Fibroblast of upper back skin (primary cell): ENCODE data around the gene SHISA9.
"Not testable (repeated sequence)": the region's sequence is repeated elsewhere in the genome, so short reads cannot be mapped to it uniquely, and the experiment has no call there.

Experiments used
- DNase-seq: peaks from one replicate; pipeline ENCODE4 v3.0.0-alpha.2; 2013

Gene SHISA9

DNA sequence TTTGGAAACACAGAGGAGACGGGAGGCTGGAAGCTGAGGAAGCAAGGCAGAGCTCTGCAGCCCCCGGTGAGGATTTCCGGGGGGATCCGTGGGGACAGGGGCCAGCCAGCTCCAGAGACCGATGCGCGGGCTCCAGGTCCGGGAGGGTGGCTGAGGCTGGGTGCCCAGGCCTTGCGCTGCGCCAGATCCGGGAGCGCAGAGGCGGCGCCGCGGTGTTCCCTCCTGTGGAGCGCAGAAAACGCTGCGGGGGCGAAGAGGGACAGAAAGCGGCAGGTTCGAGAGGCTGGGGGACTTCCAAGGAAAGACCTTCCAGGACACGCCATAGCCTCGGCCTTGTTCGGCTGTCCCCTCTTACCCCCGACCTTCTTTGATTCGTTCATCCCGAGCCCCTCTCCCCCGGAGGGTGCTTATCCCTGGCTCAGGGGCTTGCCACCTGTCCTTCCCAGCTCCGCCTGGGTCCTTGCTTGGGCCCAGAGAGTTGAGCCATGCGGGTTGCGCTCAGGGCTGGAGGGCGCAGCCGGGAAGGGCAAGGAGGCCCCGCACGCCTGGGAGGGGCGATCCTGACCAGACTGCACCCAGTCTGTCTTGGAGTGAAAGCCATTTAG lies 697 bp upstream of the SHISA9 start:
- no peak for DNase-seq

DNA sequence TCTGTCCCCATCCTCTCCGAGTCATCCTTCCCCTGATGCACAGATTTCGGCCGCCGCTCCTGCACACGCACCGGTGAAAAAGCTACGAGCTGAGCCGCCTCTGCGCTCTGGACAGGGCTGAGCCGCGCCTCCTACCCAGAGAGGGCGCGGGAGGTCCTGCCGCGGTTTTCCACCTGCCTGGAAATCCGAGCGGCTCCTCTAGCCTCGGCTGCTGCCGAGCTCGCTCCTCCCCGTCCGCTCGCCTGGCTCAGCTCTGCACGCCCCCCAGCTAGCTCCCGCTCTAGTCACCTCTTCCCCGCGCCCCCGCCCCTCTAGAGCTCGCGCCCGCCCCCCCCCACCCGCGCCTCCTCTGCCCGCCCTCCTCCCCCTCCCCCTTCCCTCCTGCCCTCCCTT lies 198 bp upstream of the SHISA9 start:
- no peak for DNase-seq

DNA sequence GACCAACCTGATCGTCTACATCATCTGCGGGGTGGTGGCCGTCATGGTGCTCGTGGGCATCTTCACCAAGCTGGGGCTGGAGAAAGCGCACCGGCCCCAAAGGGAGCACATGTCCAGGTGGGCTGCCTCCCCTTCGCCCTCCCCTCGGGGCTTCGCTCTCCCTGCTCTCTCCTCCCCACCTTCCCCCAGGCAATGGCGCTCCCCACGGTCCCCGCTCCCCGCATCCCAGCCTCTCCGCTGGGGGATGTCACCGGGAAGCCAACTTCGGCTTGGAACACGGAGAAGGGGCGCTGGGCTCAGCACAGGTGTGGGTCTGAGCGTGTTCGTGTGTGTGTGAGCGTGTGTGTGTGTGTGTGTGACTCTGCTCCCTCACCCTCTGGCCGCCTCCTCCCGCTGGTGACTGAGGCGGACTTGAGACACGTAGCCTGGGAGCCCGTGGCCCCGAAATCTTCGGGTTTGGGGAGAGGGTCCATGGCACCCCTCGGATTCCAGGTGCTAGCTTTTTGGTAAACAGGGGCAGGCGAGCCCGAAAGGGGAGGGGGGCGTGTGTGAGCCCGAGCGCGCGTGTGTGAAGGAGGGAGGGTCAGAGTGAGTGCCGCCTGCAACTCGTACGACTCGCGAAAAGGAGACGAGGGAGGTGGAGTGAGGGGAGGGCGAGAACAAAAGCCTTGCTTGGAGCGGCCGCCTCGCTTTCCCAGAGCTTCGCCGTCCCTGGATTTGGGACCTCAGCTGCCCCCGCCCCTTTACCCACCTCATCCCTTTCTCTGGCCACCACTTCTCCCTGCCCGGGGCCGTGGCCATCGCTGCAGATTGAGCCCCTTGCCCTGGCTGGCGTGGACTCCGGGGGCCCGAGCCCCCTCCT lies 1.3 kb downstream of the SHISA9 start:
- DNase-seq: no peak

DNA sequence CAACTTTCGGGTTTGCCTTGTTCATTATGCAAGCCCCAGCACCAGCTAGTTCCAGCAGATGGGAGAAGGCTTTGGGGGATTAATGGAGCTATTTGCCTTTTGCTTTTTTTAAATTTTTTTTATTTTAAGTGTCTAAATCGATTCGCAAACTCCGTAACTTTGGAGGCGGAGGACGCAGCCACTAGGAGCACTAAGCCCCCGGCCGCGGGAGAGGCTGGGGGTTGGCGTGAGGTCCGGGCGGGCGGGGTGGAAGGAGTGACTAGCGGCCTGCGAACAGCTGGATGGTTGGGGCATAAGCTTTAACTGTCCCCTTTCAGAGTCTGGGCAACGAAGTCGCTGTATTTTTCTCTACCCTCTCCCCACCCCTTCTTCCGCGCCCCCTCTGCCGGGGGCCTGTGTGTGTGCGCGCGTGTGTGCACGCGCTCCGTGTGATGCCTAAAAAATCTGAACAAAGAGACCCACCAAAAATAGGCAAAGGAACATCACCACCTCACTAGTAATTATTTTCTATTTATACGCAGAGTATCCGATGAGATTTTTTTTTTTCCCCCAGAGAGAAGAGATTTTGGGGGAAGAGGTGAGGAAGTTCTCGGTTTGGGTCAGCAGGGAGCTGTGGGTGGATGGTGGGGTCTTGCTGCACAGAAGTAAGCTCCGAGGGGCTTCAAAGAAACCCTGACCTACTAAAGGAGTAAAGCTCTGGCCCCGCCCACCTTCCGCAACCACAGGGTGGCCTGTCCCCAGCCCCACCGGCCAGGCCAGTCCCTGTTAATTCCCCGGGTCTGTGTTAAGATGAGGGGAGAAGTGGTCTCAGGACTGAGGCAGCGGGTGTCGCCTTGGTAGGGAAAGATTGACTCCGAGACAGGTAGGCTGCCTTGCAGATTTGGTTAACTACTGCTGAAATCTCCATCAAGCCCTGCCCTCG lies 2.3 kb downstream of the SHISA9 start:
- no peak for DNase-seq

DNA sequence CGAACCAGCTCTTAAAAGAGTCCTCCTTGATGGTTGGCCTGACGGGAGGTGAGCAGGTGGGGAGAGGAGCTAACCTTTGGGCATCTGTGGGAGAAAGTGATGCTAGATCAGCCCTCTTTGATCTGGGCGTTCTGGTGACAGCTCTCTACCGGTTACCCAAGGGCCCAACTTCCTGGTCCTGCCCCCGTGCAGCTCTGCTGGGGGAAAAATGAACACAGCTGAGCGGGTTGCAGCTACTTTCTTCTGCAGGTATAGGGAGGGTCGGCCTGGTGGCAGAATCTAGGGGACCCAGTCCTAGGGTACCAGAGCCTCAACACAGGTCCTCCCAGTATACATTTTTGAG lies 2.9 kb downstream of the SHISA9 start:
- no peak for DNase-seq

DNA sequence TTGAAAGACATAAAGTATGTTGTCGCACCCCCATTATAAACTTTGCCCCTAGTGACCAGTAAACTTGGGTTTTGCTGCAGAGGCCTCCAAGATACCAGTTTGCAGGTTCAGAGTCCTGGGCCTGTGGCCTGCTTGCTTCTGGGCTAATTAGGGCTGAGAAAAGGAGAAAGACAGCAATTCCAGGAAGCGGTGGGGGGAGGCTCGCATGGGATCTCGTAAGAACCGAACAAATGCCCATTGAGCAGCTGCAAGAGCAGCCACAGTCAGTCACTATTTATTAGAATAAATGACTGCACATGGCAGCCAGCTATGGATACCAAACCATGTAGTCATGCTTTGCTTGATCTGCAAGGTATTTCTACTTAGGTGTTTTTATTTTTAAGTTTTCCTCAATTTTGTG lies 4.9 kb downstream of the SHISA9 start:
- no peak for DNase-seq

DNA sequence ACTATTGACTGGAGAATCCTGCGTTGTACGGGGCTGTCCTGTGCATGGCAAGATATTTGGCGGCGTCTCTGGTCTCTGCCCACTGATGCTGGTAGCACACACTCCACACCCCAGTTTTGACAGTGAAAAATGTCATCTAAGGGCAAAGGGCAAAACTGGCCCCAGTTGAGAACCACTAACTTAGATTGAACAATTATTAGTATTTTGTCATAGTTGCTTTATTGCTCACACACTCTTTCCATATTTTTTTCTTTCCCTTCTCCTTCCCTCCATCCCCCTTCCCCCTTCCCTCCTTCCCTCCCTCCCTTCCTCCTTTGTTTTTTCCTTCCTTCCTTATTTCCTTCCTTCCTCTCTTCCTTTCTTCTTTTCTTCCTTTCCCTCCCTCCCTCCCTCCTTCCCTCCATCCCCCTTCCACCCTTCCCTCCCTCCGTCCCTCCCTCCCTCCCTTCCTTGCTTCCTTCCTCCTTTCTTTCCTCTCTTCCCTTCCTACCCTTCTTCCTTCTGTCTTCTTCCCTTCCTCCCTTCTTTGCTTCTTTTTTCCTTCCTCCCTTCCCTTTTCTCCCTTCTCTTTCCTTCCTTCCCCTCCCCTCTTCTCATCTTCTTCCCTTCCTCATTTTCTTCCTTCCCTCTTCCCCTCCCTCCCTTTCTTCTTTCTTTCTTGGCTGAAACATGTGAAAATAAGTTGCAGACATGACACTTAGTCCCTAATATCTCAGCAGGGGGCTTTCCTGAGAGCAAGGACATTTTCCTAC lies 5.5 kb downstream of the SHISA9 start:
- DNase-seq: no peak

DNA sequence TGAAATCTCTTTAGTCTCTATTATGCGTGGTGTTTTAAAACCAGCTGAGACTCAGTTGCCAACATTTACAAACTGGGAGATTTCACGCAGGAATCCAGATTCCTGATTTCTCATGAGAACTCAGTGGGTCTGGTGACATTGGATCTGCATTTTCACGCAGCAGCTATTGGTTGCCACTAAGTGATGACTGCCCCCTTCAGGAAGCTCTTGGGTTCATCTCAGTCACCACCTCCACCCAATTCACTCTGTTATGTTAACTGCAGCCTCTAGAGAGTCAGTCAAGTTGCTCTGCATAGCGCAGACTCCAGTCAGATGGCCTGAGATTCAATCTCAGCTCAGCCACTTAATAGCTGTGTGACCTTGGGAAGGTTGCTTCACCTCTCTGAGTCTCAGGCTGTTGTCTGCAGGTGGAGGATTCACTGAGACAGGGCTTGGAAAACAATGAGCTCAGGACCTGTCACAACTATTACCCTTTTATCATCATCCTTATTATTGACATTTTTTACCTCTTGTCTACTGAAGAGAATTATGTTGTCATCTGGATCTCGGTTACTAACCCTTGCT lies 6.4 kb downstream of the SHISA9 start:
- no peak for DNase-seq

DNA sequence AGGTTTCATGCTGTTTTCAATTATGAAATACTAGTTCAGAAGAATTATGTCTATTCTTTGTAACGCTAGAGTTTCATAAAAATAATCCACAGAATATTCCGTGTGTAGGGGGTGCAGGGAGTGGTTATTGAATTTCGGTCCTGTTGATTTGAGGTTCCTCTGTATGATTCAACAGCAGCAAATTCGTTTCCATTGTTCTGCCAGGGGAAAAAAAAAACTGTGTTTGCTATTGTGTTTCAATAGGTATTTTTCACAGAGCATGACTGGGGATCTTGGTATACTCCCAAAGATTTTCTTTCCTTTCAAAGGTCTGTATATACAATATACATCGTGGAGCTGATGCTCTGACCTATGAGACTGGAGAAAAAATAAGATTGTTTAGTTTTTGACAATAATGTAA lies 15.8 kb downstream of the SHISA9 start:
- no peak for DNase-seq

DNA sequence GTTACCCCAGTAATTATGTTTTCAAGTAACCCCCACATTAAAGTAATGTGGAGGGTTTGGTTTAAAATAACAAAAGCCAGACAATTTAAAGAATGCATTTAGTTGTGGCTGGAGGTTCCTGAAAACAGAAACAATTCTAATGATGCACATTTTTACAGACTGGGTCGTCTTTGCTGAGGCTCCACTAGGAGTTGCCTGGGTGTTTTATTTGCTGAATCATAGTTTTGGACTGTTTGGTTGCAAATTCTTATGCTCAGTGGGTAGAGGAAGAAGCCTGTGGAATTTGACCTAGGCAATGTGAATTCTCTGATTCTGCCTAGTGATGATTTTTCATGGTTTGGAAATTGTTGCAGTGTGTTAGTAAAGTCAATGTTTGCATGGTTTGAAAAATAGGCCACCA lies 16.3 kb downstream of the SHISA9 start:
- DNase-seq: peak; percentile 28

DNA sequence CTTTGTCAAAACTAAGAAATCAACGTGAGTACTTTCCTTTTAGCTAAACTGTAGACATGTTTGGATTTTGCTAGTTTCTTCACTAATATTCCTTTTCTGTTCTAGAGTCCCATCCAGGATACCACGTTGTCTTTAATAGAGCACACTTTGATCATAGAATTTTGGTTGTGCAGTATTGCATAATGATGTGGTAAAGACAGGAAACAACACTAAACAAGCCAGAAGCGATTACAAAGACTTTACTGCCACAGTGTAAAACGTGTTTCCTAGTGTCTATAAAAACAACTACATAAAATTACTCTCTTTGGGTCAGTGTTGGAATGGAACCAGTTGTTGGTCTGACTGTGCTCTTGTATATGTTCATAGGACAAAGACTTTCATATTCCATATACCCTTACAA lies 19.3 kb downstream of the SHISA9 start:
- no peak for DNase-seq

DNA sequence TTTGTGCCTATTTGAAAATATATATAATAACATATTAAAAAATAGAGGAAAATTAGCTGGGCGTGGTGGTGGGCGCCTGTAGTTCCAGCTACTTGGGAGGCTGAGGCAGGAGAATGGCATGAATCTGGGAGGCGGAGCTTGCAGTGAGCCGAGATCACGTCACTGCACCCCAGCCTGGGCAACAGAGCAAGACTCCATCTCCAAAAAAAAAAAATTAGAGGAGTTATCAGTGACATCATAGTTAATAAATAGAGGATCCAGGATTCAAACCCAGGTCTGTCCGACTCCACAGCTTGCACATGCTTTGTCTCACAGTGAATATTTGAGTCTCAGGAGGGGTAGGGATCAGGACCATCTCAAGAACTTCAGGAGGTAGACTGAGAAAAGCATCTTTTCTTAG lies 22.2 kb downstream of the SHISA9 start:
- DNase-seq: not testable (repeated sequence)

DNA sequence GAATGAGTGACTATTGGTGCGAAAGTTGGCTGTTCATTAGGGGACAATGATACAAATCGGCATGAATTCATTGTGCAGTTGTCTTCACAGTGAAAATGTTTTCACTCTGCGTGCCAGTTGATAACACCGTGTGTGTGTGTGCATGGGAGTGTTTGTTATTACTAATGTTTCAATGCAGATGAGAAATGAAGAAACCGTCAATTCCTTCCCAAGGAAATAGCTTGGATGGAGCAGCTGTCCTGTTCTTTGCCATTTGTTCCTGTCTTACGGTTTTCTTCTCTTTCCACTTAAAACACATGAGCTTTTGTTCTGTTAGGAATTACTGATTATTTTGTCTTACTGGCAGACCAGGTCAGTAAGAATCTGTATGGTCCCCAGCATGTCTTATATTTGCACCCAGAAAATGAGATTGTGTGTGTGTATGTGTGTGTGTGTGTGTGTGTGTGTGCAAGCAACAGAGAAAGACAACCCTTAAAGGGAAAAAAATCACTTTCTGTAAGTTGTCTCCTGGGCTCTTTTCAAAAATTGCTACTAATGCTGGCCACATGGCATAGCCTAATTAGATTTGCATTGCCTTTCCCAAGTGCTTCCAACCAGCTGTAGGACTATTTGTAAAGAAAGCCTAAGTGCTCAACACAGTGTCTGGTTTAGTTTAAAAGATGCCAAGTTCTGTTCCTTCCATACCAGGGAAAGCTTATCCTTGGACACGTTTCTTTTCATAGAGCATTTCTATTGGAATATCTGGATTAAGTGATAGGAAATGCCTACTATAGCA lies 23.8 kb downstream of the SHISA9 start:
- no peak for DNase-seq

DNA sequence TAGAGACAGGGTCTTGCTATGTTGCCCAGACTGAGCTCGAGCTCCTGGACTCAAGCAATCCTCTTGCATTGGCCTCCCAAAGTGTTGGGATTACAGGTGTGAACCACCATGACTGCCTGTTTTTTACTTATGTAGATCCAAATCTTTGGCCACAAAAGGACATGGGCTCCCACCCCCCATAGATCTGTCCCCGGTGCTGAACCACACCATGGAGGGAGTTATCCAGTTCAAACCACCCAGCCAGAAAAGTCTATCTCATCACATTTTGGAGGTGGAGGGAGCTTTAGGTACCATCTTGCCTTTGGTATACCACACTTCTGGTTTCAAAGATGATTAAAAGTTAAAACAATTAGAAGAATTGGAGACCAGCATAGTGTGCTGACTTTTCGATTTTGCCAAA lies 26.2 kb downstream of the SHISA9 start:
- DNase-seq: no peak

DNA sequence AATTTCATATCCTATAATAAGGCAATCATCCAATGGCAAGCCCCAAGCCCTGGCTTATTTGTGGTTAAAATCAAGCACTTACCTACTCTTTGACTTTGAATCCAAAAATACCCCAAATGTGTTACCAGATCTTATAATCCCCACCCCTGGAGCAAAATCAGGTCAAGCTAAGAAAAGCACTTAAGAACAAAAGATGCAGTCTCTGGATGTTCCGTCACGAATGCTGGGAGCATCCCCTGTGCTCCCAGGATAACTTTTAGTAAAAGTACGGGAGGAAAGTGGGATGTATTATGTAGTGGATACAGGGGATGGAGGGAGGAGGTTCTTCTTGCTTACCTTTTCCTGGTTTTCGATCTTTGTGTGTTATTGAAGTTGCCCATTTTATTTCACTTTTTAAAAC lies 29.5 kb downstream of the SHISA9 start:
- no peak for DNase-seq

DNA sequence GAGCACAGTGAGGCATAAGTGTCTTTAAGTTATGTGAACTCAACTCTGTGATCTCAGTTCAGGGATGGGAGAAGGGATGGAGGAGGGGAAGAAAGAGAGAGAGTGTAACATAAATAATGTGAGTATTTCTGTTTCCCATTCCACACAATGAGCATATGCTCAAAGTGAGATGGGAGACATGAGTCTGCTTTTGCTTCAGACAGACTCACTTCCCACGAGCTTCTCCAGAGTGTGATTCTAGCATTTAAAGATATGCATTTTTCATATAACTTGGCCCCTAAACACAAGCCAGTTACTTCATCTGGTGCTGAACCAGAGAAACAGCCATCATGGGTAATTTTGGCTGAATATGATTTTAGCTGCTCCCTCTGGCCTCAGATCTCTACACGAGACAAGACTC lies 35.0 kb downstream of the SHISA9 start:
- DNase-seq: no peak

DNA sequence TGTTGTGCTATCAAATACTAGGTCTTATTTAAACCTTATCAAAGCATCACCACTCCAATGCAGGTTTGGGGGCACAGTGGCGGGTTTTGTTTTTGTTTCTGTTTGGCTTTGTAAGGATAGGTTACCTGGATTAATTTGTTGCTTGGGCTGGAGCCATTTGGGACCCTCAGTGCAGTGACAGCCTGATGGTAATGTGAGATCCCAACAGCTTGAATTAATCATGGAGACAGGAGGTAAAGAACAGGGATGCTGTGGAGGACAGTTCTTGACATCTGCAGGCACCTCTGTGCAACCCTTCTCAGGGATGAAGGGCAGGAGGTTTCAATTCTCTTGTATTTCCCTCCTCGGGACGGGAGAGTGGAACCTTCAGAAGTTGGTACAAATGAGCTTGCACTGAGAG lies 40.5 kb downstream of the SHISA9 start:
- DNase-seq: no peak

DNA sequence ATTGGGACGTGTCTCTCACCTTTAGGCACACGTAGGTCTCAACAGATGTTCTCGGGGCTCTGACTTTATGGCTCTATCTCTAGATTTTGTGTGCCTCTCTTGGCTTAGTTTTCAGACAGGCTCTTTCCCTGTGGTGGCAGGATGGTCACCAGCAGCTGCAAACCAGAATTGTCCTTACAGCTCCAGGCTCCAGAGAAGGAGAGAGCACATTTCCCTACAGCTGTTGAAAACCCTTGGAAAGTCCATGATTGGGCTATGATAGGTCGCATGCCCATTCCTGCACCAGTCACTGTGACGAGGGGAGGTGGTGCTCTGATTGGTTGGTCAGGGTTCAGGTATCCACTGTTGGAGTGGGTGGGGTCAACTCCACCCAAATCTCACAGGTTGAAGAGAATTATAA lies 41.5 kb downstream of the SHISA9 start:
- DNase-seq: no peak

DNA sequence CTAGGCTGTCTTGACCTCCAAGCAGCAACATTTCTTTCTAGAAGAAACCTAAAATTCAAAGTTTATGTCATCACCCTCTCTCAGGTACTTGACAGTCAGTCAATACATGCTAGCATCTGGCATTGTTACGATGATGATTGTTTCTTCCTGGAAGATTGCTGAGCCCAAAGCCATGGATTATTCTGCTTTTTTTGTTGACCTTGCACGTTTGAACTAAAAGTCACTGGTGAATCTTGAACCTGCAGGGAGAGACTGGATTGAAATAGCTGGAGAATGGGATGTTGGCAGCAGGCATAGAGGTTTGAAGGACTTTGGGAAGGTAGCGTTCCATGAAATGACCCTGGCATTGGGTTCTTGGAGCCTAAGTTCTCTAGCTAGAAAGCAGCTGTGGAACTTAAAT lies 42.9 kb downstream of the SHISA9 start:
- DNase-seq: no peak

DNA sequence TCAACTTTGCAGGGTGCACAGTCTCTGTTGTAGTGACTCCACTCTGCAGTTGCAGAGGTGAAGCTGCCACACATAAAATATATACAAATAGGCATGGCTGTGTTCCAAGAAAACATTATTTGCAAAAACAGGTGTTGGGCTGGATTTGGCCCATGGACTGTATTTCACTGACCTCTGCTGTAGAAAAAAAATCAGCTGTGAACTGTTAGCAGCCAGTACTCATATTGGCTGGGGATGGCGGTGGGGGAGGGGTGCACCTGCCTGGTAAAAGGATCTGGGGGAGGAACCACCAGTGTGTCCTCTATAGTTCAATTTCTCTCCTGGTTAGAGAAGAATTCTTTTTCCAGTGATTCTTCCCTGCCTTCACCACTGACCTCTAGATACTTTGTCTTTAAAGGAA lies 50.0 kb downstream of the SHISA9 start:
- no peak for DNase-seq

DNA sequence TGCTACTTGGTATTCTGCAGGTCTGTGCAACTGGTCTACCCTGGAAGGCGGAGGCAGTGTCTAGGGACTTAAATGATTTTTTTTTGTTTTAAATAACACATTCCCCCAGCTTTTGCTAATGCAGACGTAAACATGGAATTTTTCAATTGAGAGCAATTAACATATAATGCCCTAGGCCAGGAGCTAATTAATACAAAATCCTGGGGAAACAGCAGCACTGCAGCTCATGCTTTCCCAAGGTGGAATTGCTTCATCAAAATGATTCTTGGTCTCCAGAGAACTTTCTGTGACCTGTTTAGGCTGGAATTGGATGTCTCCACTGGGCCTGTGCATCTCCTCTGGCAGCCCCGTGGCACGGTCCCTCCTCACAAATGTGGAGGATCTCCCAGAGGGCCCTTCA lies 50.6 kb downstream of the SHISA9 start:
- no peak for DNase-seq

DNA sequence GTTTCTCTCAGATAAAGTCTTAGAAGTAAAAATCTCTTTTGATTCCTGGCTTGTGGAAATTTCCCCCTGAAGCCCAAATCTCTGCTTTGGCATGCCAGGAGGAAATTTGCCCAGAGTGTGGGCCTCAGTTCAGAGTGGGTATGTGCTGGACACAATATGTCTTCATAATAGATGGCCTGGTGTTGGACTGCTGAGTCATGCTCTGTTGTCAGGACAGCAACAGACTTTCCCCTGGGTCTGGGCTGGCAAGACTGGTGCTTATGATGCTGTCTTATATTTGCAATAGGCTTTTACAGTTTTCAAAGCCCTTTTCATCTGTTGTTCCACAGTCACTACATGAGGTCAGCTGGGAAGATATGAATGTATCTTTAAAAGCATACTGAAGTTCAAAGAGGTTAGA lies 57.0 kb downstream of the SHISA9 start:
- DNase-seq: no peak
